ENCODE data around the gene CDC20B. TPM values are rescaled to one million over a fixed set of nuclear protein-coding genes. Genes with fewer than 3 reads are reported as not detected.

CDC20B gene
- total and polyA plus RNA-seq, 7 donors = not detected

GRCh38 chr5:55063220-55063863, 109.6 kb downstream of the CDC20B start:
- Histone ChIP-seq H3K36me3 (no peaks in the 10 kb centered on the region), H3K27ac (no peak overlapping the region)
- 58 to 65% methylated on average over 5 of the region's 5 CpGs for WGBS, 2 donors

More at GRCh38 chr5:55063220-55063863, 109.6 kb downstream of the CDC20B start:
- intact Hi-C loops (cut with DNase I) = no loop called here
- Histone ChIP-seq H3K9me3 (no peaks in the 10 kb centered on the region), H3K27me3 (no peaks in the 10 kb centered on the region), H3K4me3 (no peak overlapping the region), H3K4me1 (no peaks in the 10 kb centered on the region)
- no peak for TF ChIP-seq POLR2AphosphoS5 (IDR thresholded peaks at IDR 0.05)
- TF ChIP-seq EP300 (IDR thresholded peaks at IDR 0.05) = no peak
- TF ChIP-seq, protein P1, sequence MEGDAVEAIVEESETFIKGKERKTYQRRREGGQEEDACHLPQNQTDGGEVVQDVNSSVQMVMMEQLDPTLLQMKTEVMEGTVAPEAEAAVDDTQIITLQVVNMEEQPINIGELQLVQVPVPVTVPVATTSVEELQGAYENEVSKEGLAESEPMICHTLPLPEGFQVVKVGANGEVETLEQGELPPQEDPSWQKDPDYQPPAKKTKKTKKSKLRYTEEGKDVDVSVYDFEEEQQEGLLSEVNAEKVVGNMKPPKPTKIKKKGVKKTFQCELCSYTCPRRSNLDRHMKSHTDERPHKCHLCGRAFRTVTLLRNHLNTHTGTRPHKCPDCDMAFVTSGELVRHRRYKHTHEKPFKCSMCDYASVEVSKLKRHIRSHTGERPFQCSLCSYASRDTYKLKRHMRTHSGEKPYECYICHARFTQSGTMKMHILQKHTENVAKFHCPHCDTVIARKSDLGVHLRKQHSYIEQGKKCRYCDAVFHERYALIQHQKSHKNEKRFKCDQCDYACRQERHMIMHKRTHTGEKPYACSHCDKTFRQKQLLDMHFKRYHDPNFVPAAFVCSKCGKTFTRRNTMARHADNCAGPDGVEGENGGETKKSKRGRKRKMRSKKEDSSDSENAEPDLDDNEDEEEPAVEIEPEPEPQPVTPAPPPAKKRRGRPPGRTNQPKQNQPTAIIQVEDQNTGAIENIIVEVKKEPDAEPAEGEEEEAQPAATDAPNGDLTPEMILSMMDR (IDR thresholded peaks at IDR 0.05) = no peak
- no peak for TF ChIP-seq POLR2A (IDR thresholded peaks at IDR 0.05)
- no peak for DNase-seq

Small RNA genes within 50 kb of the gene (small RNA-seq; reads per million reads assigned to genes)
- gene MIR449A = 0 to 0.54 (median 0) reads per million in 3 donors
- 0 reads per million in 3 donors for gene MIR449B
- gene MIR449C = 0 reads per million in 3 donors

Other genes with a start within 250 kb of the CDC20B start
- gene ESM1, start 187.6 kb downstream of the CDC20B start, total RNA-seq = not detected
- gene ESM1, start 187.6 kb downstream of the CDC20B start, polyA plus RNA-seq = under 1 TPM in 1 of 3 donors, not detected in 2; 0.26 TPM
- gene GZMK, start 148.9 kb downstream of the CDC20B start, total RNA-seq = under 1 TPM in 3 of 4 donors, not detected in 1; 0.36 to 0.99 (median 0.83) TPM
- gene GZMK, start 148.9 kb downstream of the CDC20B start, polyA plus RNA-seq = 1 to 10 TPM in 2 of 3 donors, not detected in 1; 1.4 to 6.6 TPM
- gene GZMA, start 70.5 kb downstream of the CDC20B start, total RNA-seq = 1 to 10 TPM in 1 of 4 donors, not detected in 3; 1.1 TPM
- gene GZMA, start 70.5 kb downstream of the CDC20B start, polyA plus RNA-seq = 10 to 100 TPM in 1 of 3 donors, 1 to 10 TPM in 2; 4.2 to 15.0 (median 8.0) TPM
- gene GPX8, start 13.0 kb downstream of the CDC20B start, total RNA-seq = 10 to 100 TPM; 14.2 to 20.8 (median 16.2) TPM
- gene GPX8, start 13.0 kb downstream of the CDC20B start, polyA plus RNA-seq = 1 to 10 TPM; 1.8 to 8.9 (median 7.2) TPM
- gene MCIDAS, start 54.1 kb upstream of the CDC20B start, total RNA-seq = not detected
- gene MCIDAS, start 54.1 kb upstream of the CDC20B start, polyA plus RNA-seq = 1 to 10 TPM in 1 of 3 donors, under 1 TPM in 1, not detected in 1; 0.15 to 3.6 TPM
- not detected for gene CCNO, start 60.4 kb upstream of the CDC20B start, total RNA-seq
- gene CCNO, start 60.4 kb upstream of the CDC20B start, polyA plus RNA-seq = 1 to 10 TPM in 1 of 3 donors, not detected in 2; 2.0 TPM
- 10 to 100 TPM; 28.8 to 34.2 (median 31.9) TPM for gene DHX29, start 134.5 kb upstream of the CDC20B start, total RNA-seq
- gene DHX29, start 134.5 kb upstream of the CDC20B start, polyA plus RNA-seq = 10 to 100 TPM in 1 of 3 donors, 1 to 10 TPM in 2; 7.6 to 11.4 (median 9.0) TPM
- gene MTREX, start 134.8 kb upstream of the CDC20B start, total RNA-seq = 10 to 100 TPM; 59.0 to 76.7 (median 66.6) TPM
- gene MTREX, start 134.8 kb upstream of the CDC20B start, polyA plus RNA-seq = 10 to 100 TPM; 11.3 to 20.6 (median 15.0) TPM

All from sigmoid colon (tissue), 7 donors.